K562 (cell line): ENCODE measurements around the gene GSTM2. TPM values are rescaled to one million over a fixed set of nuclear protein-coding genes. Genes with fewer than 3 reads are reported as not detected.

Experiments used
- BDP1 ChIP-seq: IDR thresholded peaks from 3 replicates; pipeline ENCODE4 v1.6.1; 2011; ENCODE audit not compliant: insufficient read length, insufficient read depth
- HNRNPK ChIP-seq: fragments of 200-400 bp; formaldehyde crosslinking; IDR thresholded peaks from one replicate; pipeline ENCODE4 v1.6.1; 2018; ENCODE audit warnings: mild to moderate bottlenecking, low read depth, low read length; ENCODE audit not compliant: poor library complexity, severe bottlenecking
- KLF13 ChIP-seq: fragments of 450-650 bp; IDR thresholded peaks from 2 replicates; pipeline ENCODE4 v1.6.1; 2016; ENCODE audit warnings: missing genetic modification characterization, low read depth, mild to moderate bottlenecking, missing compliant biosample characterization, moderate library complexity, borderline replicate concordance
- PHF21A ChIP-seq: fragments of 450-650 bp; IDR thresholded peaks from 2 replicates; pipeline ENCODE4 v1.6.1; 2017; ENCODE audit warnings: low read depth, borderline replicate concordance
- TEAD2 ChIP-seq: fragments of 450-650 bp; IDR thresholded peaks from 2 replicates; pipeline ENCODE4 v1.6.1; 2016; ENCODE audit warnings: missing genetic modification characterization, control low read depth, missing compliant biosample characterization
- ZNF175 ChIP-seq: fragments of 200-800 bp; sonication (Bioruptor generic); IDR thresholded peaks from 2 replicates; pipeline ENCODE4 v1.6.1; 2016; ENCODE audit warnings: low read depth, mild to moderate bottlenecking, missing genetic modification characterization, missing compliant biosample characterization
- ZNF408 ChIP-seq: fragments of 250-450 bp; sonication (Bioruptor Pico); IDR thresholded peaks from 2 replicates; pipeline ENCODE4 v1.4.0; 2020; ENCODE audit warnings: low read depth, mild to moderate bottlenecking, moderate library complexity
- ZNF436 ChIP-seq: fragments of 250-450, 450-650 bp; sonication (Bioruptor Pico); formaldehyde crosslinking; IDR thresholded peaks from 2 replicates; pipeline ENCODE4 v1.7.0; 2020; ENCODE audit warnings: mild to moderate bottlenecking
- ZNF589 ChIP-seq: fragments of 200-800 bp; sonication (Bioruptor generic); IDR thresholded peaks from 2 replicates; pipeline ENCODE4 v1.6.1; 2016; ENCODE audit warnings: low read depth, missing genetic modification characterization, missing compliant biosample characterization
- polyA plus RNA-seq, 8 experiments: library from polyadenylated mRNA; depleted of rRNA in 4 of 8; stranded (reverse) in 5 of 8; unstranded in 3 of 8; fragments of >200 nt; fragmentation: Nextera tagmentation in 2 of 8; fragmentation: Illumina TruSeq in 1 of 8; extraction: Ambion mirVana in 2 of 8; extraction: Trizol in 1 of 8; gene quantifications; 2 replicates each; pipeline versions ENCODE4 v1.2.1 to v1.2.3, GENCODE V29; 2011 to 2014; ENCODE audit warnings: inconsistent platforms in 1 of 8, missing spikeins in 1 of 8
- total RNA-seq, 7 experiments: library from RNA; depleted of rRNA in 6 of 7; stranded (reverse); fragments of >200 nt in 6 of 7; fragmentation: Illumina TruSeq in 2 of 7; extraction: Trizol in 2 of 7; gene quantifications; 2 replicates each; pipeline versions ENCODE4 v1.2.1 to v1.2.3, GENCODE V29; 2011 to 2021; ENCODE audit warnings: low replicate concordance in 1 of 7
- TF ChIP-seq, protein P1 (sequence below): fragments of 450-650 bp; IDR thresholded peaks from 2 replicates; pipeline ENCODE4 v1.6.1; 2016; ENCODE audit warnings: low read depth
- TF ChIP-seq, protein P2 (sequence below): fragments of 250-450 bp; sonication (Bioruptor Pico); IDR thresholded peaks from 2 replicates; pipeline ENCODE4 v1.5.0; 2021; ENCODE audit warnings: mild to moderate bottlenecking, moderate library complexity
- TF ChIP-seq, protein P3 (sequence below): sonication (generic); formaldehyde crosslinking; IDR thresholded peaks from 2 replicates; pipeline ENCODE4 v1.9.0; 2022; ENCODE audit warnings: mild to moderate bottlenecking, missing genetic modification reagents
- TF ChIP-seq, protein P4 (sequence below): sonication (generic); formaldehyde crosslinking; IDR thresholded peaks from 2 replicates; pipeline ENCODE4 v1.8.0; 2022; ENCODE audit warnings: mild to moderate bottlenecking, low read depth, missing genetic modification reagents

The GSTM2 gene
- total and polyA plus RNA-seq, 9 of the 15 experiments (the other 6 are each of a cell fraction or from before 2014, with no cell fraction given) = 1.6 to 15.1 (median 6.8) TPM

DNA sequence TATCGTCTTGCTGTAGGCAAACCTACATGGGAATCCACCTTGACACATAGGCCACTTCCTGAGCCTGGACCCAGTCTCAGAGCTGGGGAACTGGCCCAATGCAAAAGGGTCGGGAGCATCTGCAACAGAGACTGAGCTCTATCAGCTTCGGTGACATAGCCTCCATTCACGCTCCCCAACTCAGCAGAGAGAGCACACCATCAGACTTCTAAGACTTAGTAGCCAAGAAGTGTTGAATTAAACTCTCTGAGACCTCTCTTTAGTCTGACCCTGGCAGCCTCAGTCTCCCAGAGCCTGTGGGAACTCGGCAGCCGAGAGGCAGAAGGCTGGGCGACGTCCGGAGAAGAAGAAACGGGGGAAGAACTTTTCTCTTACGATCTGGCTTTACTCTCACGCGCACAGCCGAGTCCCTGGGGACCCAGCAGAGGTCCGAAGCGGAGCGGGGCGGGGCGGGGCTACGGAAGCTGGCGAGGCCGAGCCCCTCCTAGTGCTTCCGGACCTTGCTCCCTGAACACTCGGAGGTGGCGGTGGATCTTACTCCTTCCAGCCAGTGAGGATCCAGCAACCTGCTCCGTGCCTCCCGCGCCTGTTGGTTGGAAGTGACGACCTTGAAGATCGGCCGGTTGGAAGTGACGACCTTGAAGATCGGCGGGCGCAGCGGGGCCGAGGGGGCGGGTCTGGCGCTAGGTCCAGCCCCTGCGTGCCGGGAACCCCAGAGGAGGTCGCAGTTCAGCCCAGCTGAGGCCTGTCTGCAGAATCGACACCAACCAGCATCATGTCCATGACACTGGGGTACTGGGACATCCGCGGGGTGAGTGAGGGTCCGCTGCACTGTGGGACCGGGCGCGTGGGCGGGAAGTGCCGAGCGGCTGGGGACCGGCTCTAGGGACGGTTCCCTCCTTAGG, 12.0 kb upstream of the GSTM2 start, which contains the start of gene GSTM4 (continued):
- TF ChIP-seq, protein P1, sequence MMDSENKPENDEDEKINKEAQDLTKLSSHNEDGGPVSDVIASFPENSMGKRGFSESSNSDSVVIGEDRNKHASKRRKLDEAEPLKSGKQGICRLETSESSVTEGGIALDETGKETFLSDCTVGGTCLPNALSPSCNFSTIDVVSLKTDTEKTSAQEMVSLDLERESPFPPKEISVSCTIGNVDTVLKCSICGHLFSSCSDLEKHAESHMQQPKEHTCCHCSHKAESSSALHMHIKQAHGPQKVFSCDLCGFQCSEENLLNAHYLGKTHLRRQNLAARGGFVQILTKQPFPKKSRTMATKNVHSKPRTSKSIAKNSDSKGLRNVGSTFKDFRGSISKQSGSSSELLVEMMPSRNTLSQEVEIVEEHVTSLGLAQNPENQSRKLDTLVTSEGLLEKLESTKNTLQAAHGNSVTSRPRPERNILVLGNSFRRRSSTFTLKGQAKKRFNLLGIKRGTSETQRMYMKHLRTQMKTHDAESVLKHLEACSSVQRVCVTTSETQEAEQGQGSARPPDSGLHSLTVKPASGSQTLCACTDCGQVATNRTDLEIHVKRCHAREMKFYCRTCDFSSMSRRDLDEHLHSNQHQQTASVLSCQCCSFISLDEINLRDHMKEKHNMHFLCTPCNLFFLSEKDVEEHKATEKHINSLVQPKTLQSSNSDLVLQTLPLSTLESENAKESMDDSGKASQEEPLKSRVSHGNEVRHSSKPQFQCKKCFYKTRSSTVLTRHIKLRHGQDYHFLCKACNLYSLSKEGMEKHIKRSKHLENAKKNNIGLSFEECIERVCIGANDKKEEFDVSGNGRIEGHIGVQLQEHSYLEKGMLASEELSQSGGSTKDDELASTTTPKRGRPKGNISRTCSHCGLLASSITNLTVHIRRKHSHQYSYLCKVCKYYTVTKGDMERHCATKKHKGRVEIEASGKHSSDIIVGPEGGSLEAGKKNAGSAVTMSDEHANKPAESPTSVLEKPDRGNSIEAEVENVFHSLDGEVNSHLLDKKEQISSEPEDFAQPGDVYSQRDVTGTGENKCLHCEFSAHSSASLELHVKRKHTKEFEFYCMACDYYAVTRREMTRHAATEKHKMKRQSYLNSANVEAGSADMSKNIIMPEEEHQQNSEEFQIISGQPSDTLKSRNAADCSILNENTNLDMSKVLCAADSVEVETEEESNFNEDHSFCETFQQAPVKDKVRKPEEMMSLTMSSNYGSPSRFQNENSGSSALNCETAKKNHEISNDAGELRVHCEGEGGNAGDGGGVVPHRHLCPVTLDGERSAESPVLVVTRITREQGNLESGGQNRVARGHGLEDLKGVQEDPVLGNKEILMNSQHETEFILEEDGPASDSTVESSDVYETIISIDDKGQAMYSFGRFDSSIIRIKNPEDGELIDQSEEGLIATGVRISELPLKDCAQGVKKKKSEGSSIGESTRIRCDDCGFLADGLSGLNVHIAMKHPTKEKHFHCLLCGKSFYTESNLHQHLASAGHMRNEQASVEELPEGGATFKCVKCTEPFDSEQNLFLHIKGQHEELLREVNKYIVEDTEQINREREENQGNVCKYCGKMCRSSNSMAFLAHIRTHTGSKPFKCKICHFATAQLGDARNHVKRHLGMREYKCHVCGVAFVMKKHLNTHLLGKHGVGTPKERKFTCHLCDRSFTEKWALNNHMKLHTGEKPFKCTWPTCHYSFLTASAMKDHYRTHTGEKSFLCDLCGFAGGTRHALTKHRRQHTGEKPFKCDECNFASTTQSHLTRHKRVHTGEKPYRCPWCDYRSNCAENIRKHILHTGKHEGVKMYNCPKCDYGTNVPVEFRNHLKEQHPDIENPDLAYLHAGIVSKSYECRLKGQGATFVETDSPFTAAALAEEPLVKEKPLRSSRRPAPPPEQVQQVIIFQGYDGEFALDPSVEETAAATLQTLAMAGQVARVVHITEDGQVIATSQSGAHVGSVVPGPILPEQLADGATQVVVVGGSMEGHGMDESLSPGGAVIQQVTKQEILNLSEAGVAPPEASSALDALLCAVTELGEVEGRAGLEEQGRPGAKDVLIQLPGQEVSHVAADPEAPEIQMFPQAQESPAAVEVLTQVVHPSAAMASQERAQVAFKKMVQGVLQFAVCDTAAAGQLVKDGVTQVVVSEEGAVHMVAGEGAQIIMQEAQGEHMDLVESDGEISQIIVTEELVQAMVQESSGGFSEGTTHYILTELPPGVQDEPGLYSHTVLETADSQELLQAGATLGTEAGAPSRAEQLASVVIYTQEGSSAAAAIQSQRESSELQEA = peak; percentile 96
- TF ChIP-seq ZNF436 (CRISPR knock-in tag) = no peak
- no peak for TF ChIP-seq TEAD2 (tag)
- TF ChIP-seq HNRNPK = no peak
- TF ChIP-seq, protein P2, sequence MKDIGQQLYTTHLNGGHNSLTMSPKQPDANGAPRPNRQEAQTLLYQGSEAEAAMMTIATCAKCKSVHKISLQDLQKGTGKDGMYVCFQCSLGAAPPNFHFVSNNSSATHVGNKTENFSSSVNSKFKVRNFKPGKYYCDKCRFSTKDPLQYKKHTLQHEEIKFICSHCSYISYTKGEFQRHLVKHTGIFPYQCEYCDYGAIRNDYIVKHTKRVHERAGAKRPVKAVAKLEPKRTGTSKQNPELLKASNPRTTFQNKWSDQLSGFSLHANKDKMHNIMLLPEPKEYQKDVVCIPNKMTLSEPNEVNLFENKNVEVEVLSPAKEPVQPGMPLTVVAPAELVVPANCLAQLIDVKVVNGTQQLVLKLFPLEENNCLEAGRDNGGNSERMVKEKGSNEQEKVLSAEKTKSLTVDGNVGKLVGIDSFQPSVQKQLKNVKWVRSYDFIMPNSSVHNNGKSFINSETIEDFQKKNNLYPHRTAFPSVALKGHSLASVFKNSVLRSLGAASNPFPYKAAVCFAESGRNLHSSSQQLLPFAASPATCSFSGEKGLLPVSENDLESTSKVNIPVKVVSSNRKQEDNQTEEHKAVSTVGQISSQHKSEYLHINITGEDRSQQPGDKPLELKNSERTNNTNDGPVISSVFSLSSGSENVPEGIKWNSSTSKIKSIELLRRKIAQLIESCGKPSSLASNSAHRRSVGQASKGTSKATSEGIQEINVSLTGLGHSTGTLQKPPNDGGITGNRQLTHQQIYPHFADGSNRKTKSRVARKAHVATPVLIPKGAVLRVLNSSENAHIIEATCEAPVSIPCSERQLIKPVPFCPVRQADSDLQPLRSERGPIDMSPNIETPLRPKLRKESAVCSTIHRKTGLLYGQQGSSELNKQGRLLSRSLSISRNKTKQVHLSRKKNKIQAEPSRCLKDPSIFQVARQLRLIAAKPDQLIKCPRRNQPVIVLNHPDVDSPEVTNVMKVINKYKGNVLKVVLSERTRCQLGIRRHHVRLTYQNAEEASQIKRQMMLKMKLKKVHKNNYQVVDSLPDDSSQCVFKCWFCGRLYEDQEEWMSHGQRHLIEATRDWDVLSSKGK = no peak
- TF ChIP-seq ZNF408 = no peak
- TF ChIP-seq, protein P3, sequence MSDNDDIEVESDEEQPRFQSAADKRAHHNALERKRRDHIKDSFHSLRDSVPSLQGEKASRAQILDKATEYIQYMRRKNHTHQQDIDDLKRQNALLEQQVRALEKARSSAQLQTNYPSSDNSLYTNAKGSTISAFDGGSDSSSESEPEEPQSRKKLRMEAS (CRISPR knock-in tag) = peak; percentile 55; the same call in 1 of the 2 replicates
- 0 out of 2 replicates have a peak, but pooled peaks have one; percentile 32 for TF ChIP-seq ZNF589
- TF ChIP-seq KLF13 (tag) = peak; percentile 84; the same call in 1 of the 2 replicates
- TF ChIP-seq PHF21A = no peak
- TF ChIP-seq, protein P4, sequence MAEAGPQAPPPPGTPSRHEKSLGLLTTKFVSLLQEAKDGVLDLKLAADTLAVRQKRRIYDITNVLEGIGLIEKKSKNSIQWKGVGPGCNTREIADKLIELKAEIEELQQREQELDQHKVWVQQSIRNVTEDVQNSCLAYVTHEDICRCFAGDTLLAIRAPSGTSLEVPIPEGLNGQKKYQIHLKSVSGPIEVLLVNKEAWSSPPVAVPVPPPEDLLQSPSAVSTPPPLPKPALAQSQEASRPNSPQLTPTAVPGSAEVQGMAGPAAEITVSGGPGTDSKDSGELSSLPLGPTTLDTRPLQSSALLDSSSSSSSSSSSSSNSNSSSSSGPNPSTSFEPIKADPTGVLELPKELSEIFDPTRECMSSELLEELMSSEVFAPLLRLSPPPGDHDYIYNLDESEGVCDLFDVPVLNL (CRISPR knock-in tag) = no peak
- TF ChIP-seq BDP1 = no peak
- no peak; the same call in 1 of the 2 replicates for TF ChIP-seq ZNF175 (CRISPR knock-in tag)
